HG03108 (cell line): ENCODE results near the gene SSUH2.
"Not testable (repeated sequence)": the region's sequence is repeated elsewhere in the genome, so short reads cannot be mapped to it uniquely, and the experiment has no call there.

Source experiments
- ATAC-seq: cut with Tn5 transposase; IDR thresholded peaks from one replicate; pipeline ENCODE4 v1.9.1; 2021; ENCODE audit warnings: moderate library complexity; ENCODE audit not compliant: unreplicated experiment

SSUH2 gene

GRCh38 chr3:8589880-8590556 lies 54.6 kb downstream of the SSUH2 start:
- no peak for ATAC-seq

- ATAC-seq, result no peak
Observed at GRCh38 chr3:8584661-8585060, 59.9 kb downstream of the SSUH2 start.

- ATAC-seq, result no peak
Observed at GRCh38 chr3:8581806-8582445, 62.7 kb downstream of the SSUH2 start.

- no peak for ATAC-seq
Observed at GRCh38 chr3:8581373-8581772, 63.2 kb downstream of the SSUH2 start.

GRCh38 chr3:8580434-8580833 lies 64.2 kb downstream of the SSUH2 start:
- ATAC-seq, result not testable (repeated sequence)

GRCh38 chr3:8579943-8580342 lies 64.7 kb downstream of the SSUH2 start:
- ATAC-seq, result no peak

- ATAC-seq, result peak; percentile 98
Observed at GRCh38 chr3:8579096-8579495, 65.5 kb downstream of the SSUH2 start.

- no peak for ATAC-seq
Observed at GRCh38 chr3:8578282-8578681, 66.3 kb downstream of the SSUH2 start.

- no peak for ATAC-seq
Observed at GRCh38 chr3:8576841-8577571, 67.6 kb downstream of the SSUH2 start.

- no peak for ATAC-seq
Observed at GRCh38 chr3:8576436-8576835, 68.2 kb downstream of the SSUH2 start.

- ATAC-seq, result no peak
Observed at GRCh38 chr3:8575364-8576104, 69.1 kb downstream of the SSUH2 start.

- no peak for ATAC-seq
Observed at GRCh38 chr3:8574670-8575322, 69.8 kb downstream of the SSUH2 start.

GRCh38 chr3:8574040-8574669 lies 70.4 kb downstream of the SSUH2 start:
- ATAC-seq, result no peak

GRCh38 chr3:8573342-8573926 lies 71.2 kb downstream of the SSUH2 start:
- ATAC-seq, result no peak

- ATAC-seq, result no peak
Observed at GRCh38 chr3:8571256-8571655, 73.3 kb downstream of the SSUH2 start.
